ENCODE results near the gene APOA5.

The APOA5 gene

DNA sequence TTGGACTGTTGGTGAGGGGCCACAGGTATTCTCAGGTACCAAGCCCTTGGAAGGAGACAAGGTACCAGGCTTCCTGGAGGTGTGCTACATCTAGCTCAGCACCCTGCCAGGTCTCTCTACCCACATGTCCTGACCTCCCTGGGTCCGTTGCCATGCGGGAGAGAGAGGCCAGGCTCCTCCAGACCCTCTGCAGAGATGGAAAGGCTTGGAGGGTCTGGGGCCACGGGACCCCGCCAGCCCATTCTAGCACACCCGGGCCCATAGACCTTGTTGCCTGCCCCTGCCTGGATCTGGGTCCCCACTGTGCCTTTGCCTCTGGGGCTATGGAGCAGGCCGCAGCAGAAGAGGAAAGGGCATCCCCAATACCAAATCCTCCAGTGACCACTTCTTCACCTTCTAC lies 35.8 kb upstream of the APOA5 start:
- no peaks in the 10 kb centered on the region for H3K9me3 ChIP-seq (ENCODE audit: severe bottlenecking)
- no peak overlapping the region for H3K27ac ChIP-seq
- TF ChIP-seq, protein P1, sequence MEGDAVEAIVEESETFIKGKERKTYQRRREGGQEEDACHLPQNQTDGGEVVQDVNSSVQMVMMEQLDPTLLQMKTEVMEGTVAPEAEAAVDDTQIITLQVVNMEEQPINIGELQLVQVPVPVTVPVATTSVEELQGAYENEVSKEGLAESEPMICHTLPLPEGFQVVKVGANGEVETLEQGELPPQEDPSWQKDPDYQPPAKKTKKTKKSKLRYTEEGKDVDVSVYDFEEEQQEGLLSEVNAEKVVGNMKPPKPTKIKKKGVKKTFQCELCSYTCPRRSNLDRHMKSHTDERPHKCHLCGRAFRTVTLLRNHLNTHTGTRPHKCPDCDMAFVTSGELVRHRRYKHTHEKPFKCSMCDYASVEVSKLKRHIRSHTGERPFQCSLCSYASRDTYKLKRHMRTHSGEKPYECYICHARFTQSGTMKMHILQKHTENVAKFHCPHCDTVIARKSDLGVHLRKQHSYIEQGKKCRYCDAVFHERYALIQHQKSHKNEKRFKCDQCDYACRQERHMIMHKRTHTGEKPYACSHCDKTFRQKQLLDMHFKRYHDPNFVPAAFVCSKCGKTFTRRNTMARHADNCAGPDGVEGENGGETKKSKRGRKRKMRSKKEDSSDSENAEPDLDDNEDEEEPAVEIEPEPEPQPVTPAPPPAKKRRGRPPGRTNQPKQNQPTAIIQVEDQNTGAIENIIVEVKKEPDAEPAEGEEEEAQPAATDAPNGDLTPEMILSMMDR (IDR thresholded peaks at IDR 0.05; ENCODE audit: low read depth, low read length), result no peak
- no peaks in the 10 kb centered on the region for H3K27me3 ChIP-seq (ENCODE audit: insufficient read depth, low read depth, severe bottlenecking)
- no peak for DNase-seq
- no peaks in the 10 kb centered on the region for H3K36me3 ChIP-seq
- no peak overlapping the region for H3K4me3 ChIP-seq (ENCODE audit: low read depth, low read length)

DNA sequence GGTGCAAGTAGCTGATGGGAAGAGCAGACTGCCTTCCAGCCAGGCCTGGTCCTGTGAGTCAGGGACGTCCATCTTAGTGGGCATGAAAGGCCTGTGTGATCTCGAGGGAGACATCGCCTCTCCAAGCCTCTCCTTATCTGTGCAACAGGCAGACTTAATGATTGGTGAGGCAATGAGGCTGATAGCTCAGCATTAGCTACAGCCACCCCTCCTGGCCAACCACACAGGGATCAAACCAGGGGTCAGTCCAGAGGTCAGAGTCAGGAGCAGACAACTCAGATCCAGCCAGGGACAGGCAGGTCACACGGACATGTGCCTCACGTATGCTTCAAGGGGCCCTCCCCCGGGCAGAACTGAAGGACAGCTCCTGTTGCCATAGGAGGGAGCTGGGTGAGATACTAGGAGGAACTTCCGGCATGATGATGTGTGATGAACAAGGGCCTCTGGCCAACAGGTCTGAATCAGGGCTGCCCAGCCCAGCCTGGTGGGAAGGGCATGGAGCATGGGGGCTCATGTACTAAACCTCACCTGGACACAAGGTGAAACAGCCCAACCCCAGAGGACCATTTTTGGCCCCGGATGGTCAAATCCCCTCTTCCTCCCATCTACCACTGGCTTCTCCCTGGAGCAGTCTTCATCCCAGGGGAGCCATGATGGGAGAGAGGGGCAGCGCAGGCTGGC lies 35.2 kb upstream of the APOA5 start:
- DNase-seq, result no peak

DNA sequence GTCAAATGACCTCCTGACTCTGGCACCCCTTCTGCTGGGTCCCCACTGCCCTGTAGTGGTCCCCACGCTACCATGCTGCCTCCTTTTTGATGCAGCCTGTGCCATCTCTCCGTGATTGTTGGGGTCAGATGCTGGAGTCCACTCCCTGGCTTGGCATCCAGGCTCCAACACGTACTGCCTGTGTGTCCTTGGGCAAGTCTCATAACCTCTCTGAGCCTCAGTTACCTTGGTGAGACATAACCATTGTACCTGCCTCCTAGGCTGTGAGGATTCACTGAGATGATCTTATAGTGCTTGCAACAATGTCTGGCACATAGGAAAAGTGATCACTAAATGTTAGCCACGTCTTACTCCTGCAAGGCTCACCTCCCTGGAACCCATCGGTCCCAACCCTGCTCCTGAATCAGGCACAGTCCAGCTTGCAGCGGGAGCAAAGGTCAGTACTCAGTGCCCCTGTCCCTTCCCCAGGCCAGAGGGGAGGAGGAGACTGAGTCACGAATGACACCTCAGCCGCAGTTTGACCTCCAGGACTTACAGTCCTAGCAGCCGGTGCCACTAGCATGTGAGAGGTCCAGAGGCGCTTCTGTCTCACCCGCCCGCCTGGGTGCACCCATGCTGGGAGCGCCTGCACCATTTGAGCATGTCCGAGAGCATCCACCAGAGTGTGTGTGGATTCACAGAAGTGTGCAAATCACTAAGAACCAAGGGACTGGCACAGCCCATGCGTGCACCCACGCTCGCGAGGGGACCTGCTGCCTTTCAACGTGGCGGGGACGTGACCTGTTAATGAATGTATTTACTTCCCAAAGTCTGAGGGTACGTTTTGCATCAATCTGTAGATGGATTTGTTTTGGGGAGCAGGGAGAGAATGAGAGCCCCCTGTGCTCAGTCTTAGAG lies 34.4 kb upstream of the APOA5 start:
- Histone ChIP-seq H3K36me3 (no peaks in the 10 kb centered on the region), H3K9me3 (ENCODE audit: severe bottlenecking) (no peaks in the 10 kb centered on the region), H3K27ac (no peak overlapping the region), H3K4me3 (ENCODE audit: low read depth, low read length) (no peak overlapping the region), H3K27me3 (ENCODE audit: insufficient read depth, low read depth, severe bottlenecking) (no peaks in the 10 kb centered on the region)
- DNase-seq, result no peak
- TF ChIP-seq, protein P1 (IDR thresholded peaks at IDR 0.05; ENCODE audit: low read depth, low read length), result no peak

More for the DNA sequence above, 35.2 kb upstream of the APOA5 start:
- H3K27ac ChIP-seq, result no peak overlapping the region
- H3K4me3 ChIP-seq (ENCODE audit: low read depth, low read length), result no peak overlapping the region
- no peaks in the 10 kb centered on the region for H3K27me3 ChIP-seq (ENCODE audit: insufficient read depth, low read depth, severe bottlenecking)
- no peaks in the 10 kb centered on the region for H3K36me3 ChIP-seq
- no peaks in the 10 kb centered on the region for H3K9me3 ChIP-seq (ENCODE audit: severe bottlenecking)
- TF ChIP-seq, protein P1 (IDR thresholded peaks at IDR 0.05; ENCODE audit: low read depth, low read length), result no peak

DNA sequence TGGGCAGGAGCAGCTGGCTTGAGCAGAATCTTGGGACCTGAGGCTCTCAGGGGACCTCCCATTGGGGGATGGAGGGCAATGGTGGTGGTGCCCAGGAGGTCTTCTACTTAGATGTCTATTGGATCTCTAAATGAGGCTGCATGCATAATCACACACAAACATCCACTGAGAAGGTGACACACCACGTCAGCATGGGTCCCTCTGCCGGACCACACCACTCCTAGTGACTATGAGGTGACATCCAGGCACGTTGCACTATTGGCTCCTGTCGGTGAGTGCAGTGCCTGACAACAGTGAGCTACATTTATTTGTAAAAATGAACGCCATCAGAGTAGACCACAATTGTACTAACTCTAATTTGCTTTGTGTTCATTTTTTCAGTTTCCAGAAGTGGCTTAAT lies 33.8 kb upstream of the APOA5 start:
- H3K27ac ChIP-seq, result no peak overlapping the region
- no peaks in the 10 kb centered on the region for H3K9me3 ChIP-seq (ENCODE audit: severe bottlenecking)
- TF ChIP-seq, protein P1 (IDR thresholded peaks at IDR 0.05; ENCODE audit: low read depth, low read length), result no peak

DNA sequence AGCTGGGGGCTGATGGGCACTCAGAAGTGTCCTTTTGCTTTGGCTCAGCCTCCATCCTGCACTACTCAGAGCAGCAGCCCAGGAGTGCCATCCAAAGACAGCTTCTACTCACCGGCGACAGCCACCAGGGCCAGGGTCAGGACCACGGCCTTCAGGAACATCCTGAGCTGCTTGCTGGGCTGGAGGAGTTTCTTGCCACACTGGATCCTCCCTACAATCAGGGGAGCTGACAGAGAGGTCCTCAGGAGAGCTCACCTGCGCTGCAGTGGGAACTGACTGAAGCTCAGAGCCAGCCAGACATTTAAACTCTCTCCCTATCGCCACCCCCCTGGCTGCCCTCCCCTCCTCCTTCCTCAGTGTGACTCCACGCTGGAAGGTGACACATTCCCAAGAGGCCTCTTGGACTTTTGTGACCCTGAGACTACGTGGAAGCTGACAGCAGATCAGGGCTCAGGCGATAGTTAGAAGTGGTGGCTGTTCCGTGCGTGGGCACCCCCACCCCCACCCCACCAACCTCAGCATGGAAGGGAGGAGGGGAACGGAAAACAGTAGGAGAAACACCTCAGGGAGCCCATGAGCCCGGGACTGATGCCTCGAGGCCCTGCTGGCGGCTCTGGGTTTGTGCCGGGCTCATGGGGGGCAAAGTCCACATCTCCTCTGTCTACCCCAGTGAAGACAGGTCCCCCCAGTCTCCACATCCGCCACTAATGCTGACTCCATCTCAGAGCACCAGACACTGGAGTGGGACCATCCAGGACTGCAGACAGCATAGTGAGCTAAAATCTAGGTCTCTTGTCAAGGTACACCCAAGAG lies 31.6 kb upstream of the APOA5 start, which contains the start of gene APOA4:
Gene APOA4 (minus strand): TSS at position 274 of the 813 bp plus-strand sequence. CDS start 113 bp downstream, at position 161.
- H3K9me3 ChIP-seq (ENCODE audit: severe bottlenecking), result no peaks in the 10 kb centered on the region
- no peak for DNase-seq
- H3K4me3 ChIP-seq (ENCODE audit: low read depth, low read length), result no peak within 1 kb of the TSS
- H3K36me3 ChIP-seq, result no peaks in the 10 kb centered on the region
- no peaks in the 10 kb centered on the region for H3K27me3 ChIP-seq (ENCODE audit: insufficient read depth, low read depth, severe bottlenecking)
- TF ChIP-seq, protein P1 (IDR thresholded peaks at IDR 0.05; ENCODE audit: low read depth, low read length), result no peak
- H3K27ac ChIP-seq, result no peak within 1 kb of the TSS

More for the DNA sequence above, 33.8 kb upstream of the APOA5 start:
- no peaks in the 10 kb centered on the region for H3K36me3 ChIP-seq
- no peak for DNase-seq
- H3K4me3 ChIP-seq (ENCODE audit: low read depth, low read length), result no peak overlapping the region
- H3K27me3 ChIP-seq (ENCODE audit: insufficient read depth, low read depth, severe bottlenecking), result no peaks in the 10 kb centered on the region
